ENCODE data around the gene TSC22D1.
A peak's percentile ranks its signal among the peaks of the same experiment; 100 is the strongest.

Gene TSC22D1

DNA sequence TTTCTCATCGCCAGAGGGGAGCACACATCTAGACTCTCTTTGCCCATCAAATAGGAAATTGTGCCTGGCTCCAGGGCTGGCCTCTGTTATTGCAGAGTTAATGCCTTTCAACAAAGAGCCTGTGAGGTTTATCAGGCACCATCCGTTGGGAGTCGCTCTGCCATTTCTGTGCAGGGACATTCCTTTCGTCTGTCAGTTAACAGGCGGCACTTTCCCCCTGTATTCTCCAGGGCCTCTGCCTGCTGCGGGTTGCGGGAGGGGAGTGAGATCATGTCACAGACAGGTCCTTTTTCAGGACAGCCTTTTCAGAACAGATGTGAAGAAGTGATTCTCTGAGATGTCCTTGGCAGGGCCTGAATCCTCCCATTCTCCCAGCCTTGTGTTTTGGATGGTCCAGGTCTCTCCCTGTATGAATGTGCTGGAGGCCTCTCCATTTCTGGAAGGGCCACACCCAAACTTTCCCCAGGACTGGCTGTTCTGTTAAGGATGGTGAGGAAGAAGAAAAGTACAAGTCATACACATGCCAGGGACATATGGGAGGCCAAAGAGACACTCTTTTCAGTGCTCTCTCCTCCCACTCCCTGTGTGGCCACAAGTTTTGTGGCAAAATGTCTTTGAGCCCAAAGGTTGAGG, 187.6 kb downstream of the TSC22D1 start:
- Histone ChIP-seq H3K79me1 (ENCODE audit: low read depth, low read length) (no peaks in the 10 kb centered on the region), H3K4ac (ENCODE audit: low read length) (no peak overlapping the region), H3K9me3 (replicated peaks in 1 of 2; ENCODE audit: control insufficient read depth in 2 of 2, insufficient read depth in 1 of 2, low read depth in 1 of 2, low read length in 2 of 2) (no peaks in the 10 kb centered on the region), H3K27ac (replicated peaks; ENCODE audit: low read length) (peak overlapping the region; percentile 25), H3K4me3 (ENCODE audit: low read length in 2 of 2) (no peak overlapping the region), H4K91ac (ENCODE audit: low read depth, low read length, poor library complexity) (no peak overlapping the region), H2AK5ac (ENCODE audit: low read depth, low read length) (no peak overlapping the region), H2BK5ac (ENCODE audit: low read length) (no peak overlapping the region), H2AFZ (ENCODE audit: low read length) (peak overlapping the region; percentile 73), H2BK120ac (ENCODE audit: low read depth, low read length) (no peak overlapping the region), H2BK15ac (ENCODE audit: low read length) (no peak overlapping the region), H3K23ac (ENCODE audit: low read depth, low read length, poor library complexity) (no peak overlapping the region), H3K14ac (ENCODE audit: low read length) (no peak overlapping the region), H3K4me2 (ENCODE audit: insufficient read depth, low read length, poor library complexity, severe bottlenecking) (no peak overlapping the region), H2BK12ac (ENCODE audit: low read length) (no peak overlapping the region), H3K27me3 (ENCODE audit: control insufficient read depth in 3 of 3, insufficient read depth in 3 of 3, low read depth in 1 of 3, low read length in 3 of 3) (no peaks in the 10 kb centered on the region), H3K9ac (ENCODE audit: low read depth, low read length, poor library complexity) (no peak overlapping the region), H3K4me1 (ENCODE audit: control insufficient read depth in 2 of 2, insufficient read depth in 1 of 2, low read depth in 1 of 2, low read length in 2 of 2) (peaks cover 14 to 20% of the 10 kb centered on the region in 2 donors), H3K18ac (ENCODE audit: low read length) (peak overlapping the region; percentile 9), H4K8ac (ENCODE audit: low read depth, low read length) (no peak overlapping the region), H3K36me3 (replicated peaks in 1 of 2; ENCODE audit: control insufficient read depth in 2 of 2, insufficient read depth in 2 of 2, low read length in 2 of 2) (no peaks in the 10 kb centered on the region)
- no peak for DNase-seq (ENCODE audit: low spot score)
- WGBS, 2 donors (ENCODE audit: extremely low coverage in 2 of 2, insufficient read length in 2 of 2, insufficient replicate concordance in 1 of 2) = no CpG with 5 or more reads among the region's 7 CpGs

DNA sequence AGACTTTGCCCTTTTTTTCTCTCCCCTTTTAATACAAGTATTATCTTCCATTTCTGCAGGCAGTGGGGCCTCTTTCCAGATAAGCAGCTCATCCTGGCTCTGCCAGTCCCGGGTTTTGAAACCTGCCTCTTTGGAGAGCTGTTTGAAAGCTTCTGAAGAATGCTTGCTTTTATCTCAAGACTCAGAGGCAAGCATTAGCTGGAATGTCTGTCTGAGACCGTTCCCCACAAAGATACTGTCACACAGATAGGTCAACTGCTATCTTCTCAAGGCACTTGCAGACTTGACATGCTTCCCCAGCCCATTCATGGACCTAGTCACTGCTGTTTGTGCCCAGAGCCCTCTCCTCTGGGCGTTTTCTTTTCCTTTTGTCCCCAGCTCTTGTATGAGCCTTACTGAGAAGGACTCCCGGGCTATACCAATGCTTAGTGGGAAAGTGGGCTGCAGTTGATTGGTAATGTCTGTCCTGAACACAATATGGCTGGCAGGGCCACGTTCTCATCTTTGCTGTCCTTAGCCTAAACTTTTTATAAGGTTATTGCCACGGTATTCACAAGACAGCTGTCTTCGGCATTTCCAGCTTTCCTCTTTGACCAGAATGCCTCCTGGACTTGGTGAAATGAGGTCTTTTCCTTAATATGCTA, 189.1 kb downstream of the TSC22D1 start:
- DNase-seq (ENCODE audit: low spot score) = no peak
- Histone ChIP-seq H3K4me1 (ENCODE audit: control insufficient read depth in 2 of 2, insufficient read depth in 1 of 2, low read depth in 1 of 2, low read length in 2 of 2) (peaks cover 14 to 20% of the 10 kb centered on the region in 2 donors), H3K9me3 (replicated peaks in 1 of 2; ENCODE audit: control insufficient read depth in 2 of 2, insufficient read depth in 1 of 2, low read depth in 1 of 2, low read length in 2 of 2) (no peaks in the 10 kb centered on the region), H3K18ac (ENCODE audit: low read length) (no peak overlapping the region), H3K36me3 (replicated peaks in 1 of 2; ENCODE audit: control insufficient read depth in 2 of 2, insufficient read depth in 2 of 2, low read length in 2 of 2) (no peaks in the 10 kb centered on the region), H2BK5ac (ENCODE audit: low read length) (no peak overlapping the region), H2BK120ac (ENCODE audit: low read depth, low read length) (no peak overlapping the region), H4K8ac (ENCODE audit: low read depth, low read length) (no peak overlapping the region), H3K27me3 (ENCODE audit: control insufficient read depth in 3 of 3, insufficient read depth in 3 of 3, low read depth in 1 of 3, low read length in 3 of 3) (no peaks in the 10 kb centered on the region), H2AFZ (ENCODE audit: low read length) (peak overlapping the region; percentile 80), H3K9ac (ENCODE audit: low read depth, low read length, poor library complexity) (no peak overlapping the region), H3K23ac (ENCODE audit: low read depth, low read length, poor library complexity) (no peak overlapping the region), H3K4ac (ENCODE audit: low read length) (no peak overlapping the region), H3K79me1 (ENCODE audit: low read depth, low read length) (no peaks in the 10 kb centered on the region), H4K91ac (ENCODE audit: low read depth, low read length, poor library complexity) (no peak overlapping the region), H3K4me3 (ENCODE audit: low read length in 2 of 2) (no peak overlapping the region), H3K27ac (replicated peaks; ENCODE audit: low read length) (peak overlapping the region; percentile 54), H2BK15ac (ENCODE audit: low read length) (no peak overlapping the region), H3K14ac (ENCODE audit: low read length) (no peak overlapping the region), H2AK5ac (ENCODE audit: low read depth, low read length) (no peak overlapping the region), H3K4me2 (ENCODE audit: insufficient read depth, low read length, poor library complexity, severe bottlenecking) (no peak overlapping the region), H2BK12ac (ENCODE audit: low read length) (no peak overlapping the region)
- WGBS, 2 donors (ENCODE audit: extremely low coverage in 2 of 2, insufficient read length in 2 of 2, insufficient replicate concordance in 1 of 2) = no CpG with 5 or more reads among the region's 7 CpGs

DNA sequence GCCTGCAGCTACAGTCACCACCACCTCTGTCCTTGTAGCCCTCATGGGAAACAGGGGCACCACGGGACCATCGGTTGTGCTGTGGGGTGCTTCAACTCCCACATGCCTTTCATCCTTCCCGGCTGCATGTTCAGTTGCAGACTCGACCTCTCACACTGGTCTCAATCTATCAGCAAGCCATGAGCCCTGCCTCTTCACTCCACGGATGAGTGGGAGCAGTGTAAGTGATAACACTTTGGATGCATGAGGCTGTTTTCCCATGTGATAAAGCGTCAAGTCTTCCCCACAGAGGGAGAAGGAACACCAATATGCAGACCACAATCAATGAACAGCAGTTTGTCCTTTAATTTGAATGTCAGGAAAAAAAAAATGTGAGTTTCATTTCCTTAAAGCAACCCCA, 190.3 kb downstream of the TSC22D1 start:
- Histone ChIP-seq H3K4me2 (ENCODE audit: insufficient read depth, low read length, poor library complexity, severe bottlenecking) (no peak overlapping the region), H2BK120ac (ENCODE audit: low read depth, low read length) (no peak overlapping the region), H3K23ac (ENCODE audit: low read depth, low read length, poor library complexity) (no peak overlapping the region), H3K14ac (ENCODE audit: low read length) (no peak overlapping the region), H3K9me3 (replicated peaks in 1 of 2; ENCODE audit: control insufficient read depth in 2 of 2, insufficient read depth in 1 of 2, low read depth in 1 of 2, low read length in 2 of 2) (no peaks in the 10 kb centered on the region), H3K4ac (ENCODE audit: low read length) (no peak overlapping the region), H2BK5ac (ENCODE audit: low read length) (no peak overlapping the region), H3K27ac (replicated peaks; ENCODE audit: low read length) (no peak overlapping the region), H3K4me3 (ENCODE audit: low read length in 2 of 2) (no peak overlapping the region), H3K4me1 (ENCODE audit: control insufficient read depth in 2 of 2, insufficient read depth in 1 of 2, low read depth in 1 of 2, low read length in 2 of 2) (peaks cover 14 to 20% of the 10 kb centered on the region in 2 donors), H3K79me1 (ENCODE audit: low read depth, low read length) (no peaks in the 10 kb centered on the region), H2BK15ac (ENCODE audit: low read length) (peak overlapping the region; percentile 53), H3K9ac (ENCODE audit: low read depth, low read length, poor library complexity) (no peak overlapping the region), H4K8ac (ENCODE audit: low read depth, low read length) (no peak overlapping the region), H2AFZ (ENCODE audit: low read length) (no peak overlapping the region), H2BK12ac (ENCODE audit: low read length) (no peak overlapping the region), H3K36me3 (replicated peaks in 1 of 2; ENCODE audit: control insufficient read depth in 2 of 2, insufficient read depth in 2 of 2, low read length in 2 of 2) (no peaks in the 10 kb centered on the region), H3K18ac (ENCODE audit: low read length) (peak overlapping the region; percentile 4), H3K27me3 (ENCODE audit: control insufficient read depth in 3 of 3, insufficient read depth in 3 of 3, low read depth in 1 of 3, low read length in 3 of 3) (no peaks in the 10 kb centered on the region), H4K91ac (ENCODE audit: low read depth, low read length, poor library complexity) (no peak overlapping the region), H2AK5ac (ENCODE audit: low read depth, low read length) (no peak overlapping the region)
- no peak for DNase-seq (ENCODE audit: low spot score)
- WGBS, 2 donors (ENCODE audit: extremely low coverage in 2 of 2, insufficient read length in 2 of 2, insufficient replicate concordance in 1 of 2) = no CpG with 5 or more reads among the region's 6 CpGs

DNA sequence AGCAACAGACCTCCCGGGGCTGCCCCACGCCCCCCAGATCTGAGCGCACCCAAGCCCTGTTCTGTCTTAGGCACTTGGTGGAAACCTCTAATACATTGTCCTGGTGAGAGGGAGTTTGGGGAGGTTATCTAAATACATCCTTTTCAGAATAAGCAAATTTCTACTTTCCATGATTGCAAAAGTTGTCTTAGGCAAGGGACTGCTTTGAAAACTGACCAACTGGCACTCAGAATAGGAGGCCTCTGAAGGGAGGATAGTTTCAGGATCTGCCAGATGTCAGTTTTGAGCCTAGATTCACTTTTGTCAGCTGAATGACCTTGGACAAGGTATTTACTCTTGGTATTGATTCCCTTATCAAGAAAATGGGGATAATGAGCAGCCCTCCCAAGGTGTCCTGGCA, 190.7 kb downstream of the TSC22D1 start:
- Histone ChIP-seq H3K23ac (ENCODE audit: low read depth, low read length, poor library complexity) (no peak overlapping the region), H3K9ac (ENCODE audit: low read depth, low read length, poor library complexity) (no peak overlapping the region), H3K4ac (ENCODE audit: low read length) (no peak overlapping the region), H2BK15ac (ENCODE audit: low read length) (peak overlapping the region; percentile 53), H3K14ac (ENCODE audit: low read length) (no peak overlapping the region), H4K8ac (ENCODE audit: low read depth, low read length) (no peak overlapping the region), H3K27me3 (ENCODE audit: control insufficient read depth in 3 of 3, insufficient read depth in 3 of 3, low read depth in 1 of 3, low read length in 3 of 3) (no peaks in the 10 kb centered on the region), H3K79me1 (ENCODE audit: low read depth, low read length) (no peaks in the 10 kb centered on the region), H3K36me3 (replicated peaks in 1 of 2; ENCODE audit: control insufficient read depth in 2 of 2, insufficient read depth in 2 of 2, low read length in 2 of 2) (no peaks in the 10 kb centered on the region), H2AK5ac (ENCODE audit: low read depth, low read length) (no peak overlapping the region), H4K91ac (ENCODE audit: low read depth, low read length, poor library complexity) (no peak overlapping the region), H3K18ac (ENCODE audit: low read length) (no peak overlapping the region), H2BK12ac (ENCODE audit: low read length) (no peak overlapping the region), H3K4me1 (ENCODE audit: control insufficient read depth in 2 of 2, insufficient read depth in 1 of 2, low read depth in 1 of 2, low read length in 2 of 2) (peaks cover 14 to 20% of the 10 kb centered on the region in 2 donors), H2BK120ac (ENCODE audit: low read depth, low read length) (no peak overlapping the region), H3K4me3 (ENCODE audit: low read length in 2 of 2) (no peak overlapping the region), H3K4me2 (ENCODE audit: insufficient read depth, low read length, poor library complexity, severe bottlenecking) (no peak overlapping the region), H3K9me3 (replicated peaks in 1 of 2; ENCODE audit: control insufficient read depth in 2 of 2, insufficient read depth in 1 of 2, low read depth in 1 of 2, low read length in 2 of 2) (no peaks in the 10 kb centered on the region), H3K27ac (replicated peaks; ENCODE audit: low read length) (no peak overlapping the region), H2BK5ac (ENCODE audit: low read length) (no peak overlapping the region), H2AFZ (ENCODE audit: low read length) (no peak overlapping the region)
- no CpG with 5 or more reads among the region's 3 CpGs for WGBS, 2 donors (ENCODE audit: extremely low coverage in 2 of 2, insufficient read length in 2 of 2, insufficient replicate concordance in 1 of 2)
- no peak for DNase-seq (ENCODE audit: low spot score)

Measured in neuronal stem cell (in vitro differentiated cells).